Astrocyte (in vitro differentiated cells and primary cell): ENCODE results near the gene RAPGEF5.

Experiments
- CTCF ChIP-seq: IDR thresholded peaks from 2 replicates; pipeline ENCODE4 v1.5.1; 2011; ENCODE audit warnings: low read depth, mild to moderate bottlenecking, inconsistent platforms, low read length, moderate library complexity; ENCODE audit not compliant: insufficient read depth
- EZH2 ChIP-seq: IDR thresholded peaks from 2 replicates; pipeline ENCODE4 v1.6.1; 2012; ENCODE audit warnings: mild to moderate bottlenecking, low read length, inconsistent platforms; ENCODE audit not compliant: insufficient read depth

GRCh38 chr7:22189230-22189629, 167.7 kb downstream of the RAPGEF5 start:
- TF ChIP-seq CTCF (no peak), EZH2 (no peak)
